ENCODE data around the gene RASA4B.
"Not testable (repeated sequence)": the region's sequence is repeated elsewhere in the genome, so short reads cannot be mapped to it uniquely, and the experiment has no call there.

Gene RASA4B

DNA sequence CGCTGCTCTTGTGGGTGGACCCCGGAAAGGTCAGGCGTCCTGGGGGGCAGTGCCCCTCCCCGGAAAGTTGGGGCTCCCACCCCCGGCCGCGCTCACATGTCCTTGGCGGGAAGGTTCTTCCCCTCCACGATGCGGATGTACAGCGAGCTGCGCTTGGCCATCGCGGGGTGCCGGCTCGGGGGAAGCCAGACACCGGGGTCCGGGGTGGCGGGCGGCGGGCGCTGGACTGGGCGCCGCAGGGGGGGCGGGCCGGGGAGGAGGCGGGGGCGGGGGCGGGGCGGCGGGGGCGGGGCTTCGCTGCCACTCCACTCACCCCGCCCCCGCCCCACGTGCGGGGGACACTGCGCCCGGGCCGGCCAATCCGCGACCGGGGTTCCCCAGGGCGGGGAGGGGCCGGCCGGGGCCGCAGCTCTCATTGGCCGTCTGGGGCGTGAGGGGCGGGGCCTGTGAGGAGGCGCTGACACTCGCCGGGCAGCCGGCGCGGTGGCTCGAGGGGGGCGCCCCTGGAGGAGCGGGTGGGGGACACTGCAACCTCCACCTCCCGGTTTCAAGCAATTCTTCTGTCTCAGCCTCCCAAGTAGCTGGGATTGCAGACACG is at the start of gene RASA4B:
Gene RASA4B, minus strand, starts transcription at position 228 of the 598 bp plus-strand sequence. Its CDS starts 67 bp downstream, at position 161.
- peak; percentile 42 for DNase-seq

- DNase-seq = not testable (repeated sequence)
These were observed 33.3 kb upstream of the RASA4B start, which contains the start of gene SPDYE2 for GRCh38 chr7:102550808-102551422. SPDYE2 (plus strand) TSS chr7:102551226; CDS start chr7:102553256, 2,030 bp downstream.

DNA sequence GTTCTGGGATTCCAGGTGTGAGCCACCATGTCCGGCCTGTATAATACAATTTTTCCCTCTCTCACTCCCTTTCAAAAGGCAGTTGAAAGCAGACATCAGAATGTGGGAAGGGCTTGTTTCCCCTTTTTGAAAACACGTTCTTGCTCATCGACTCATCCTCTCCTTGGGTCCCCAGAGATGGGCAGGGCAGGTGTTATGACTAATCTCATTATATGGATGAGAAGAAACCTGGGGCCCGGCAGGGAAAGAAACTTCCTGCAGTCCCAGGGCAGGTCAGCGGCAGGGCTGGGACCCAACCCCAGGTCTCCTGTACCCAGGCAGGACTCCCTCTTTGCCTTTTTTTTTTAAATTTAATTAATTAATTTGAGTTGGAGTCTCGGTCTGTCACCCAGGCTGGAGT is 28.8 kb upstream of the RASA4B start:
- not testable (repeated sequence) for DNase-seq

DNA sequence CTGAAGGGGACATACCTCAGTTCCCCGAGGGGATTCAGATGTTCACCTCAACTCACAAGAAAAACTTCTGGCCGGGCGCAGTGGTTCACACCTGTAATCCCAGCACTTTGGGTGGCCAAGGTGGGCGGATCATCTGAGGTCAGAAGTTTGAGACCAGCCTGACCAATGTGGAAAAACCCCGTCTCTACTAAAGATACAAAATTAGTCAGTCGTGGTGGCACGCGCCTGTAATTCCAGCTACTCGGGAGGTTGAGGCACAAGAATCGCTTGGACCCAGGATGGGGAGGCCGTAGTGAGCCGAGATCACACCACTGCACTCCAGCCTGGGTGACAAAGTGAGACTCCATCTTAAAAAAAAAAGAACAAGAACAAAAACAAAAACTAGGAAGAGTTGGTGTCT is 27.7 kb upstream of the RASA4B start:
- not testable (repeated sequence) for DNase-seq

- not testable (repeated sequence) for DNase-seq
These were observed 26.8 kb upstream of the RASA4B start for GRCh38 chr7:102544372-102544771.

DNA sequence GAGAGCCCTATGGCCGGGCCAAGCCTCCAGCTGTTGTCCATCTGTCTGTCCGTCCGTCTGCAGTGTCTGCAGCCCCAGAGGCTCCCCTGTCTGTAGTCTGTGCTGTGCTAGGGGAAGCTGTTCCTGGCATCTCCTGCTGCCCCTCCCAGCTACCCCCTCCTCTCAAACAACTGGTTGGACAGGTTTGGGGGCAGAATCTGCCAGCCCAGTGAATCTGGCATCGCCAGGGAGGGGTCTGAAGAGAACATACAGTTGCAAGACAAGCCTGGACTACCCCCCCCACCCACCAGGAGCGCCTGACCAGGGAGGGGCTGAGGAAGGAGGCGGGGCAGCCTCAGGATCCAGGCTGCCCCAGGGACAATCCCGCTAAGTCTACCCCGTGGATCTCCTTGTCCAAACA is 26.0 kb upstream of the RASA4B start, which contains the start of gene UPK3BL2:
Gene UPK3BL2, minus strand, starts transcription at position 101 of the 400 bp plus-strand sequence. Its CDS starts 60 bp downstream, at position 41.
- not testable (repeated sequence) for DNase-seq

DNA sequence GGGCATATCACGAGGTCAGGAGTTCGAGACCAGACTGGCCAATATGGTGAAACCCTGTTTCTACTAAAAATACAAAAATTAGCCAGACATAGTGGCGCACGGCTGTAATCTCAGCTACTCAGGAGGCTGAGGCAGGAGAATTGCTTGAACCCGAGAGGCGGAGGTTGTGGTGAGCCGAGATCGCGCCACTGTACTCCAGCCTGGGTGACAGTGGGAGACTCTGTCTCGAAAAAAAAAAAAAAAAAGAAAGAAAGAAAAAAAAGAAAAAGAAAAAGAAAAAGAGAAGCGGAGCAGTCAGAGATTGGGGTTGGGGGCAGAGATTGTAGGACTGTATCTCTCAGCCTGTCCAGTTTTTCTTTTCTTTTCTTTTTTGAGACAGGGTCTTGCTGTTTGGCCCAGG is 25.2 kb upstream of the RASA4B start:
- not testable (repeated sequence) for DNase-seq

GRCh38 chr7:102542083-102542482 is 24.5 kb upstream of the RASA4B start:
- not testable (repeated sequence) for DNase-seq

- not testable (repeated sequence) for DNase-seq
These were observed 23.0 kb upstream of the RASA4B start for GRCh38 chr7:102540604-102541003.

- not testable (repeated sequence) for DNase-seq
These were observed 17.6 kb upstream of the RASA4B start for GRCh38 chr7:102535062-102535615.

DNA sequence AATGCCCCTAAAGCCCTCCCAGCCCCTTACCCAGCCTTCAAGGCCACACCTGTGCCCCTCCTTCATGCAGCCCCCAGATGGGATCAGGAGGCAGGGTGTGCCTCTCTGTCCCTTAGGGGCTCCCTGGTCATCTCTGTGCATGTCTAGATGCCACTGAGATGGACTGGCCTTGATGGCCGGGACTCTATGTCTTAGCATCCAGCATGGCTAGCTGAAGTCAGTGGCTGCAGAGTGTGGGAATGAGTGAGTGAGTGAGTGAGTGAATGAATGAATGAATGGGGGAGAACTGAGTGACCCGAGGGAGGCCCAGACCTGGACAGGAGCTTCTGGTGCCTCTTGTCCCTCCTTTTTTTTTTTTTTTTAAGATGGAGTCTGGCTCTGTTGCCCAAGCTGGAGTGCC is 14.6 kb upstream of the RASA4B start:
- not testable (repeated sequence) for DNase-seq

DNA sequence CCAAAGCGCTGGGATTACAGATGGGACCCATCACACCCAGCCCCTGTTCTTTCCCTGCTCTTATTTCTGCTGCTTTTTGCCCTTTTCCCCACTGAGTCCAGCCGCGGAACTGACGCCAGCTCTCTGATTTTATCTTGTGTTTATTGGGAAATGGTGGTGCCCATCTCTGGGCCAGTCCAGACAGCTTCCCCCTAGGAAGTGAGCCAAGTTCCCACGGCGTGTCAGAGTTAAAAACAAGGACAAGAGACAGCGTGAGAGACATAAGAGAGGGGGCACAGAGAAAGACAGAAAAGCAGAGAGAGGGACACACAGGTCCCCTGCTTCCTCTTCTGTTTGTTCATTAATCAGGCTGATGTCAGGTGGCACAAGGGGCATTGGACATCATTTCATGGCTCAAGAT is 14.0 kb upstream of the RASA4B start:
- DNase-seq = not testable (repeated sequence)

DNA sequence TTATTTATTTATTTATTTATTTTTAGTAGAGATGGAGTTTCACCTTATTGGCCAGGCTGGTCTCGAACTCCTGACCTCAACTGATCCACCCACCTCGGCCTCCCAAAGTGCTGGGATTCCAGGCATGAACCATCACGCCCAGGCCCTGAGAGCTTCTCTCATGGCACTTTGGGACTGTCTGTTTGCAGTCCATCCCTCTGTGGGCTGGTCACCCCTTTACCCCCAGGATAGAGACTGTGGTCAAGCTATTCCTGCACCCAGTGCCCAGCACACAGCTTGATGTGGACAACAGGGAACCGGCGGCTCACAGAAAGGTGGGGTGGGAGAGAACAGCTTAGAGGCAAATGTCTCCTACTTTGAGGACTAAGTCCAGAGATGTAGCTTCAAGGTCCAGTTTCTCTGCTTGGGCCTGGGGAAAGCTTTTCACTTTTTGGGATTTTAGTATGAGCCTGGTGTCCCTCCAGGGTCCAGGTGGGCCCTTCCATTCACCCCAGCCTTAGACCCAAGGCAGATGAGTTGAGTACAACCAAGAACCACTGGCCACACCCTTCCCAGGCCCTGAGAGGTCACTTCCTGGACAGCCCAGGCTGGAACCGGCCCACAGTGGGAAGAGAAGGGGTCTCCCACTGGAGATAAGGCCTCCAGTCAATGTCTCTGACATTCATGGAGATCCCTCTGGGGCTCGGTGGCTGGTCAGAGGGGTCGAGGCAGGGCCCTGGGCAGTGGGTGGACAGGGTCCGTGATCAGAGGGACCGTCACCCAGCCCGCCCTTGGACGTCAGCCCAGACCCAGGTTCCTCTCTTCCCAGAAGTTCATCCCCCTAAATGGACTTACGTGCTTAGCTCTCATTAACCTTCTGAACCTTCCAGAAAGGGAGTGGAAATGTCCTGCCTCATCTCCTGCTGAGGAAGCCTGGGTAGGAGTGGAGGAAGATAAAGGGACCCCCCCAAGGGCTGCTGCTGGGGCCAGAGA is 10.5 kb upstream of the RASA4B start:
- not testable (repeated sequence) for DNase-seq

GRCh38 chr7:102527182-102527581 is 9.6 kb upstream of the RASA4B start:
- not testable (repeated sequence) for DNase-seq

DNA sequence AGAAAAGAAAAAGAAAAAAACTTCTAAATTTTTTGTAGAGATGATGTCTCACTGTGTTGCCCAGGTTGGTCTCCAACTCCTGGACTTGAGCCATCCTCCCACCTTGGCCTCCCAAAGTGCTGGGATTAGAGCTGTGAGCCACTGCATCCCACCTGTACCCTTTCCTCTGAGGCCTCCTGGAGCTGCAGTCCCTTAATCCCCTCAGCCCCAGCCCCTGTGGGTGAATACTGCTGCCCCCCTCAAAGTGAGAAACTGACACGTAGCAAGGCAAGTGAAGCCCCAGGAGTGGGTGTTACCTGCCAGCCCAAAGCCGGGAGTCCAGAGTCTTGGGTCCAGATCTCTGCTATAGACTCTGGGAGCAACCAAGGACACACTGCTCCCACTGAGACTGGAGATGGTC is 7.2 kb upstream of the RASA4B start:
- not testable (repeated sequence) for DNase-seq

- DNase-seq = not testable (repeated sequence)
These were observed 3.2 kb upstream of the RASA4B start for GRCh38 chr7:102520797-102521196.

DNA sequence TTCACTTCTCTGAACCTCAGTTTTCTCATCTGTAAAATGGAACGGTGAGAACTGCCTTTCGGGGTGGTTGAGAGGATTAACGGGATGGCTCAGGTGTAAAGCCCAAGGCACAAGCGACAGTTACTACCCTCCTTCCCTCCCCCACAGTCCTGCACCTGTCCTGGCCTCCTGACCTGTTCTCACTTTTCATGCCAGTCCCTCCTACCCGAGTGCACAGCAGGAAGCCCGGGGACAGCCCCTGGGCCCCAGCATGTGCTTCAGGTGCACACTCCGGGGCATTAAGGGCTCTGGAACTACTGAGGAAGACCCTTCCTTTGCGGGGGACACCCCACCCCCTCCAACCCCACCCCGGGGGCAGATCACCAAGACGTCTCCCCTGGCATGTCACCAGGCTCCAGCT is 626 bp downstream of the RASA4B start:
- DNase-seq = not testable (repeated sequence)

GRCh38 chr7:102515889-102516288 is 1.7 kb downstream of the RASA4B start:
- not testable (repeated sequence) for DNase-seq

- not testable (repeated sequence) for DNase-seq
These were observed 2.5 kb downstream of the RASA4B start for GRCh38 chr7:102514881-102515721.

GRCh38 chr7:102512642-102513221 is 4.8 kb downstream of the RASA4B start:
- DNase-seq = peak; percentile 24

DNA sequence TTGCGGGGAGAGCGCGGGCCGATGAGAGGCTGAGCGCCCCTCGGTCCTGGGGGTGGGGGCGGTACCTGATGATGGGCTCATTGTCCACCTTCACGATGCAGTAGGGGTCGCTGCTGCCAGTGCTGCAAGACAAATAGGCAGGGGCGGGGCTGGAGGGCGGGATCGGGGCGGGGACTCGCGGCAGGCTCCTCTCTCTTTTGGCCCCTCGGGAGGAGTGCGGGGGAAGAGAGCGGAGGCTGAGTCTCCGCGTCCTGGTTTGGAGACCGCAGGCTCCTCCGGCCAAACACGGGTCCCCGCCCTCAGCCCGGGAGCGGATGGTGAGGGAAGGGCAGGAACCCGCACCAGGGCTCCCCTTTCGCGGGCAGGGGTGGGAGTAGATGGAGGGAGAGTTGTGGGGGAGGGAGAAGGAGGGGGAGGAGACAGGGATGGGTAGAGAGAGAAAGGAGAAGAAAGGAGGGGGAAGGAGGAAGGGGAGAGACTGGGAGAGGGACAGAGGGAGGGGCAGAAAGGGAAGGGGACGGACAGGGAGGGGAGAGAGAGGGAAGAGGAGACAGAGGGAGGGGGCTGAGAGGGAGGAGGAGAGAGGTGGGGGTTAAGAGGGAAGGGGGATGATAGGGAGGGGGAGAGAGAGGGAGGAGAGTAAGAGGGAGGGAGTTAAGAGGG is 5.6 kb downstream of the RASA4B start:
- DNase-seq = not testable (repeated sequence)
